Stimulated activated CD4-positive, alpha-beta T cell treated with anti-CD3 and anti-CD28 coated beads, Interleukin-1b, Interleukin-23, amount 100 ng/mL, for 48 hours (primary cell): ENCODE data around the gene DNAJC8.

Experiments
- DNase-seq: peaks from one replicate; pipeline ENCODE4 v3.0.0-alpha.2; 2020

Gene DNAJC8

GRCh38 chr1:28249013-28249865, 16.4 kb upstream of the DNAJC8 start:
- DNase-seq: peak; percentile 47

- peak; percentile 78 for DNase-seq
Observed at GRCh38 chr1:28248273-28249012, 15.6 kb upstream of the DNAJC8 start.

- DNase-seq: no peak
Observed at GRCh38 chr1:28247612-28248272, 14.9 kb upstream of the DNAJC8 start.

GRCh38 chr1:28246427-28246832, 13.6 kb upstream of the DNAJC8 start:
- no peak for DNase-seq

GRCh38 chr1:28244549-28245251, 11.9 kb upstream of the DNAJC8 start:
- DNase-seq: no peak

GRCh38 chr1:28243685-28244311, 11.0 kb upstream of the DNAJC8 start:
- no peak for DNase-seq

GRCh38 chr1:28241638-28242241, 8.9 kb upstream of the DNAJC8 start:
- DNase-seq: no peak

- DNase-seq: no peak
Observed at GRCh38 chr1:28240024-28240423, 7.2 kb upstream of the DNAJC8 start.

GRCh38 chr1:28239004-28239403, 6.2 kb upstream of the DNAJC8 start:
- no peak for DNase-seq

- no peak for DNase-seq
Observed at GRCh38 chr1:28236656-28237322, 4.0 kb upstream of the DNAJC8 start.

GRCh38 chr1:28235755-28236655, 3.2 kb upstream of the DNAJC8 start, which contains the start of gene ATP5IF1:
Gene ATP5IF1, plus strand, starts transcription at chr1:28236124. Its CDS starts 60 bp downstream, at chr1:28236184.
- peak; percentile 97 for DNase-seq

- DNase-seq: no peak
Observed at GRCh38 chr1:28233264-28233606, 406 bp upstream of the DNAJC8 start.

- no peak for DNase-seq
Observed at GRCh38 chr1:28229996-28230395, 2.8 kb downstream of the DNAJC8 start.

GRCh38 chr1:28229089-28229488, 3.7 kb downstream of the DNAJC8 start:
- DNase-seq: no peak

- DNase-seq: no peak
Observed at GRCh38 chr1:28213315-28213714, 19.5 kb downstream of the DNAJC8 start.

- DNase-seq: no peak
Observed at GRCh38 chr1:28209700-28210099, 23.1 kb downstream of the DNAJC8 start.

- peak; percentile 46 for DNase-seq
Observed at GRCh38 chr1:28208818-28209441, 23.9 kb downstream of the DNAJC8 start.

GRCh38 chr1:28205243-28205642, 27.6 kb downstream of the DNAJC8 start:
- no peak for DNase-seq

GRCh38 chr1:28200234-28200873, 32.5 kb downstream of the DNAJC8 start:
- DNase-seq: no peak
